A673 (cell line): Measurements from ENCODE around the gene TCL1A. TPM values are rescaled to one million over a fixed set of nuclear protein-coding genes. Genes with fewer than 3 reads are reported as not detected.

Experiments used
- BruUV-seq: library from RNA; stranded (reverse); fragments of 400-500 nt; replicated peaks from 2 replicates; lab custom pipeline; 2021; lab: Mats Ljungman, UMichigan
- CTCF ChIA-PET: fragments of 300-600 bp; sonication (Branson Sonifier 250); formaldehyde crosslinking; loops from one replicate; lab custom pipeline; 2022; ENCODE audit warnings: antibody characterized with exemption; lab: Charles Lee
- POLR2A ChIA-PET: fragments of 300-600 bp; sonication (Branson Sonifier 250); formaldehyde crosslinking; loops from one replicate; lab custom pipeline; 2022; ENCODE audit warnings: antibody characterized with exemption; ENCODE audit not compliant: low non-redundant PET; lab: Charles Lee
- DNase-seq: peaks from one replicate; pipeline ENCODE4 v3.0.0-alpha.2; 2015; ENCODE audit warnings: low spot score
- H3K27ac ChIP-seq: fragments of 200-600 bp; sonication (generic); 2 replicates; pipeline ENCODE4 v1.5.1; 2016; ENCODE audit warnings: mixed run types, low read depth, mild to moderate bottlenecking, mixed read lengths, antibody characterized with exemption, low read length; ENCODE audit not compliant: poor library complexity, severe bottlenecking
- H3K27me3 ChIP-seq: fragments of 200-600 bp; sonication (generic); replicated peaks from 2 replicates; pipeline ENCODE4 v1.6.1; 2017; ENCODE audit warnings: mixed run types, low read depth, mild to moderate bottlenecking, mixed read lengths, antibody characterized with exemption, low read length; ENCODE audit not compliant: insufficient read depth, poor library complexity
- H3K36me3 ChIP-seq: fragments of 200-600 bp; sonication (generic); 2 replicates; pipeline ENCODE4 v1.6.1; 2016; ENCODE audit warnings: mixed run types, mild to moderate bottlenecking, mixed read lengths, antibody characterized with exemption, low read length; ENCODE audit not compliant: insufficient read depth, poor library complexity, severe bottlenecking
- H3K4me1 ChIP-seq: fragments of 200-600 bp; sonication (generic); 2 replicates; pipeline ENCODE4 v1.6.1; 2017; ENCODE audit warnings: mixed run types, mild to moderate bottlenecking, mixed read lengths, antibody characterized with exemption, low read length; ENCODE audit not compliant: insufficient read depth, poor library complexity, severe bottlenecking
- H3K4me3 ChIP-seq: fragments of 200-600 bp; sonication (generic); 2 replicates; pipeline ENCODE4 v1.5.1; 2016; ENCODE audit warnings: low read depth, mixed run types, mild to moderate bottlenecking, mixed read lengths, low read length; ENCODE audit not compliant: poor library complexity, severe bottlenecking
- H3K9me3 ChIP-seq: fragments of 200-600 bp; sonication (generic); 2 replicates; pipeline ENCODE4 v1.6.1; 2016; ENCODE audit warnings: mixed run types, low read depth, mild to moderate bottlenecking, mixed read lengths, antibody characterized with exemption, low read length; ENCODE audit not compliant: poor library complexity, severe bottlenecking
- EZH2 ChIP-seq: fragments of 200-600 bp; sonication (generic); IDR thresholded peaks from 2 replicates; pipeline ENCODE4 v1.6.1; 2017; ENCODE audit warnings: borderline replicate concordance, low read depth, mild to moderate bottlenecking, mixed read lengths, antibody characterized with exemption, low read length; ENCODE audit not compliant: poor library complexity, severe bottlenecking
- intact Hi-C: fragments of 100-400 bp; cut with micrococcal nuclease; formaldehyde crosslinking; loops from one replicate; pipeline ENCODE4 v1.10.0; 2022; ENCODE audit not compliant: unreplicated experiment
- total RNA-seq: library from RNA; stranded (reverse); gene quantifications from 2 replicates; pipeline ENCODE4 v1.2.3, GENCODE V29; 2021
- TF ChIP-seq, protein P1 (sequence below): fragments of 300-800, 200-600 bp; sonication (generic); conservative IDR thresholded peaks from 2 replicates; pipeline ENCODE4 v1.5.1; 2017; ENCODE audit warnings: low read depth, mild to moderate bottlenecking, antibody characterized with exemption, low read length, moderate library complexity, mixed read lengths

Gene TCL1A
- total RNA-seq, 1 experiment from 2014 or later, result not detected

GRCh38 chr14:95756751-95757150, 42.8 kb upstream of the TCL1A start:
- H3K9me3 ChIP-seq, result no peaks in the 10 kb centered on the region
- H3K4me3 ChIP-seq, result no peak overlapping the region
- no peak overlapping the region for H3K27ac ChIP-seq
- H3K36me3 ChIP-seq, result no peaks in the 10 kb centered on the region
- POLR2A ChIA-PET, result interaction anchor here (0.6 kb wide), 1 partner anchor 194 kb away, joined by 3 read pairs; no protein-coding TSS in a partner anchor
- BruUV-seq, result no TSS peak
- DNase-seq, result no peak
- TF ChIP-seq EZH2, result no peak
- TF ChIP-seq, protein P1, sequence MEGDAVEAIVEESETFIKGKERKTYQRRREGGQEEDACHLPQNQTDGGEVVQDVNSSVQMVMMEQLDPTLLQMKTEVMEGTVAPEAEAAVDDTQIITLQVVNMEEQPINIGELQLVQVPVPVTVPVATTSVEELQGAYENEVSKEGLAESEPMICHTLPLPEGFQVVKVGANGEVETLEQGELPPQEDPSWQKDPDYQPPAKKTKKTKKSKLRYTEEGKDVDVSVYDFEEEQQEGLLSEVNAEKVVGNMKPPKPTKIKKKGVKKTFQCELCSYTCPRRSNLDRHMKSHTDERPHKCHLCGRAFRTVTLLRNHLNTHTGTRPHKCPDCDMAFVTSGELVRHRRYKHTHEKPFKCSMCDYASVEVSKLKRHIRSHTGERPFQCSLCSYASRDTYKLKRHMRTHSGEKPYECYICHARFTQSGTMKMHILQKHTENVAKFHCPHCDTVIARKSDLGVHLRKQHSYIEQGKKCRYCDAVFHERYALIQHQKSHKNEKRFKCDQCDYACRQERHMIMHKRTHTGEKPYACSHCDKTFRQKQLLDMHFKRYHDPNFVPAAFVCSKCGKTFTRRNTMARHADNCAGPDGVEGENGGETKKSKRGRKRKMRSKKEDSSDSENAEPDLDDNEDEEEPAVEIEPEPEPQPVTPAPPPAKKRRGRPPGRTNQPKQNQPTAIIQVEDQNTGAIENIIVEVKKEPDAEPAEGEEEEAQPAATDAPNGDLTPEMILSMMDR, result no peak
- CTCF ChIA-PET, result no interaction called here
- intact Hi-C loops, result no loop called here
- peaks cover 70% of the 10 kb centered on the region for H3K27me3 ChIP-seq
- H3K4me1 ChIP-seq, result no peaks in the 10 kb centered on the region

GRCh38 chr14:95756127-95756526, 42.2 kb upstream of the TCL1A start:
- POLR2A ChIA-PET, result no interaction called here
- Histone ChIP-seq H3K4me1 (no peaks in the 10 kb centered on the region), H3K27ac (no peak overlapping the region), H3K36me3 (no peaks in the 10 kb centered on the region), H3K9me3 (no peaks in the 10 kb centered on the region), H3K27me3 (peaks cover 76% of the 10 kb centered on the region), H3K4me3 (no peak overlapping the region)
- CTCF ChIA-PET, result no interaction called here
- intact Hi-C loops, result no loop called here
- no TSS peak for BruUV-seq
- no peak for DNase-seq
- no peak for TF ChIP-seq EZH2

- ChIA-PET POLR2A (no interaction called here), CTCF (no interaction called here)
- intact Hi-C loops, result no loop called here
- no TSS peak for BruUV-seq
- TF ChIP-seq, protein P1, result no peak
- no peak for TF ChIP-seq EZH2
- no peak overlapping the region for H3K4me3 ChIP-seq
- H3K36me3 ChIP-seq, result no peaks in the 10 kb centered on the region
- no peak overlapping the region for H3K27ac ChIP-seq
- no peak for DNase-seq
- no peaks in the 10 kb centered on the region for H3K9me3 ChIP-seq
- peaks cover 5% of the 10 kb centered on the region for H3K4me1 ChIP-seq
- H3K27me3 ChIP-seq, result peaks cover 3% of the 10 kb centered on the region
Observed at GRCh38 chr14:95741781-95742180, 27.9 kb upstream of the TCL1A start.

DNA sequence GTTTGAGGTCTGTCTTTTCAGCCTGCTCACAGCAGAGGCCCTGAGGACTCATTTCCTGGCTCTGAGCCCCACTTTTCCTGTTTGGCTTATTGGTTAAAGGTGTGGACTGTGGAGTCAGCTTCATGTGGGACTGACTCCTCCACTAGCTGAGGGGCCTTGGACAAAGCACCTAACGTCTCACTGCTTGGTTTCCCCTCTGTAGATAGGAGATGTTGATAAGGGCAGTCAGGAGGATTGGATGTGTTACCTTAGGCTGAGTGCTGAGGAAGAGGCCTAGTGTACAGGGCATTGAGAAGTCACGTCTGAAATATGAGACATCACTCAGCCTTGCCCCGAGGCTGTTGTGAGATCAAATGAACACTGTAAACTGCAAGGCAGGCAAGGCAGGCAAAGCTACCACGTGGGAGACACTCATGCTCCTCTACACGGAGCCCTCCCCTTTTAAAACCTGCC, 27.1 kb upstream of the TCL1A start:
- intact Hi-C loops, result no loop called here
- CTCF ChIA-PET, result no interaction called here
- POLR2A ChIA-PET, result no interaction called here

More for the DNA sequence above, 27.1 kb upstream of the TCL1A start:
- no peak overlapping the region for H3K27ac ChIP-seq
- H3K27me3 ChIP-seq, result no peaks in the 10 kb centered on the region
- no peak overlapping the region for H3K4me3 ChIP-seq
- H3K36me3 ChIP-seq, result no peaks in the 10 kb centered on the region
- H3K9me3 ChIP-seq, result no peaks in the 10 kb centered on the region
- BruUV-seq, result no TSS peak
- H3K4me1 ChIP-seq, result peaks cover 5% of the 10 kb centered on the region
- no peak for TF ChIP-seq EZH2
- TF ChIP-seq, protein P1, result no peak
- peak; percentile 19 for DNase-seq
